HepG2 (cell line): Measurements from ENCODE around the gene UBTD1. TPM values are rescaled to one million over a fixed set of nuclear protein-coding genes. Genes with fewer than 3 reads are reported as not detected.
A peak's percentile ranks its signal among the peaks of the same experiment; 100 is the strongest.

Experiments
- ARNTL ChIP-seq: sonication (generic); formaldehyde crosslinking; IDR thresholded peaks from 2 replicates; pipeline ENCODE4 v1.4.0; 2020; ENCODE audit warnings: mild to moderate bottlenecking, missing genetic modification reagents
- BRCA1 ChIP-seq: sonication (generic); formaldehyde crosslinking; IDR thresholded peaks from 2 replicates; pipeline ENCODE4 v1.4.0; 2020; ENCODE audit warnings: missing genetic modification reagents
- DNMT3B ChIP-seq: conservative IDR thresholded peaks from 2 replicates; pipeline ENCODE4 v1.6.1; 2016; ENCODE audit warnings: missing biosample characterization, control low read depth
- HES4 ChIP-seq: sonication (generic); formaldehyde crosslinking; IDR thresholded peaks from 2 replicates; pipeline ENCODE4 v1.9.0; 2021; ENCODE audit warnings: mild to moderate bottlenecking, missing genetic modification reagents, borderline replicate concordance
- MBD4 ChIP-seq: IDR thresholded peaks from 2 replicates; pipeline ENCODE4 v1.6.1; 2012; ENCODE audit warnings: low read length, inconsistent platforms, borderline replicate concordance
- MIER2 ChIP-seq: IDR thresholded peaks from 2 replicates; pipeline ENCODE4 v1.6.1; 2016; ENCODE audit warnings: missing biosample characterization, missing genetic modification reagents
- RARG ChIP-seq: sonication (generic); formaldehyde crosslinking; IDR thresholded peaks from 2 replicates; pipeline ENCODE4 v1.4.0; 2020; ENCODE audit warnings: low read depth, mild to moderate bottlenecking, missing genetic modification reagents
- SIN3A ChIP-seq: IDR thresholded peaks from 2 replicates; pipeline ENCODE4 v1.6.1; 2011; ENCODE audit warnings: low read depth, mild to moderate bottlenecking, control low read depth, low read length, borderline replicate concordance
- THYN1 ChIP-seq: sonication (generic); formaldehyde crosslinking; IDR thresholded peaks from 2 replicates; pipeline ENCODE4 v1.8.1; 2023; ENCODE audit warnings: low read depth, mild to moderate bottlenecking, moderate library complexity, missing genetic modification reagents, borderline replicate concordance
- ZBTB21 ChIP-seq: sonication (generic); formaldehyde crosslinking; IDR thresholded peaks from 2 replicates; pipeline ENCODE4 v1.4.0; 2020; ENCODE audit warnings: missing genetic modification reagents
- ZBTB8A ChIP-seq: sonication (generic); formaldehyde crosslinking; IDR thresholded peaks from 2 replicates; pipeline ENCODE4 v1.4.0; 2020; ENCODE audit warnings: mild to moderate bottlenecking, low read depth, missing genetic modification reagents, borderline replicate concordance
- ZNF101 ChIP-seq: sonication (generic); formaldehyde crosslinking; IDR thresholded peaks from 2 replicates; pipeline ENCODE4 v1.4.0; 2020; ENCODE audit warnings: mild to moderate bottlenecking, low read depth, missing genetic modification reagents, borderline replicate concordance
- ZNF354B ChIP-seq: sonication (generic); formaldehyde crosslinking; IDR thresholded peaks from 2 replicates; pipeline ENCODE4 v1.8.0; 2022; ENCODE audit warnings: mild to moderate bottlenecking, missing genetic modification reagents
- ZNF432 ChIP-seq: sonication (generic); formaldehyde crosslinking; IDR thresholded peaks from 2 replicates; pipeline ENCODE4 v1.5.0; 2020; ENCODE audit warnings: missing genetic modification reagents, mild to moderate bottlenecking, borderline replicate concordance
- ZNF609 ChIP-seq: sonication (generic); formaldehyde crosslinking; IDR thresholded peaks from 2 replicates; pipeline ENCODE4 v1.4.0; 2020; ENCODE audit warnings: mild to moderate bottlenecking, missing genetic modification reagents, borderline replicate concordance
- ZSCAN5A ChIP-seq: sonication (generic); formaldehyde crosslinking; IDR thresholded peaks from 2 replicates; pipeline ENCODE4 v1.8.0; 2022; ENCODE audit warnings: mild to moderate bottlenecking, missing genetic modification reagents, borderline replicate concordance
- polyA plus RNA-seq, 8 experiments: library from polyadenylated mRNA; depleted of rRNA in 3 of 8; stranded (reverse) in 7 of 8; unstranded in 1 of 8; fragments of >200 nt; fragmentation: Illumina TruSeq in 4 of 8; extraction: Trizol in 4 of 8; gene quantifications; 2 replicates each; pipeline versions ENCODE4 v1.2.1 to v1.2.3, GENCODE V29; 2011 to 2016; ENCODE audit warnings: low read depth in 4 of 8, missing spikeins in 1 of 8, mixed read lengths in 1 of 8; ENCODE audit not compliant: insufficient read depth in 1 of 8
- total RNA-seq, 5 experiments: library from RNA; depleted of rRNA; stranded (reverse); fragments of >200 nt; fragmentation: Illumina TruSeq; extraction: Trizol; gene quantifications; 2 replicates each; pipeline ENCODE4 v1.2.3, GENCODE V29; 2016; ENCODE audit warnings: low read depth in 1 of 5
- TF ChIP-seq, protein P1 (sequence below), 2 experiments: sonication (generic) in 1 of 2; formaldehyde crosslinking in 1 of 2; IDR thresholded peaks; 2 replicates each; pipeline versions ENCODE4 v1.5.1 to v1.6.1; 2011 to 2020; ENCODE audit warnings: borderline replicate concordance in 1 of 2, low read depth in 1 of 2, low read length in 1 of 2, mild to moderate bottlenecking in 1 of 2, missing genetic modification reagents in 1 of 2, moderate library complexity in 1 of 2
- TF ChIP-seq, protein P2 (sequence below): sonication (generic); formaldehyde crosslinking; IDR thresholded peaks from 2 replicates; pipeline ENCODE4 v1.5.1; 2020; ENCODE audit warnings: mild to moderate bottlenecking, moderate library complexity, missing genetic modification reagents

The UBTD1 gene
- total and polyA plus RNA-seq, 2 of the 13 experiments (the other 11 are each of a cell fraction or from before 2014, with no cell fraction given): 7.9 to 10.0 TPM

DNA sequence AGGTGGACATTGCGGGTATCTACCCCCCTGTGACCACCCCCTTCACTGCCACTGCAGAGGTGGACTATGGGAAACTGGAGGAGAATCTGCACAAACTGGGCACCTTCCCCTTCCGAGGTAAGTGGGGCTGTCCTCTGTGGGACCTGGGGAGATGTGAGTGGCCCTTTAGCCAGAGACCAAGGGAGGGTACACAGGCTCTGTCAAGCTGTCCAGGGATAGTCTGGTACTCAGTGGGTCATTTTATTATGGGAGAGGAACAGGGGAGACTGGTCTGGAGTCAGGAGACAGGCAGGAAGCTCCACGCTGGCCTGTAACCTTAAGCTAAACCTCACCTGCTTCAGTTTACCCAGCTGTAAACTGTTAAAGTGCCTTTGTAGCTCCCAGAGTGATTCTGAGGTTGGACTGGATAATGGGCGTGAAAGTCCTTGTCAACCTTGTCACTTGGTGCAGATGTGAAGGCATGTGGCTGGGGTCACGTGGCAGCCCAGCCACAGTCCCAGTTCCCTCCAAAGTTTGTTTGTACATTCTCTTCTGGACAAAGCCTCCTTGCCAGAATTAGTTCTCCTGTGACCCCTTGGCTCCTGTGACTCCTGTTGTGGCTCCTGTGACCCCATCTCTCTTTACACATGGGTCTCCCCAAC is 86.2 kb downstream of the UBTD1 start (continued):
- TF ChIP-seq BRCA1 (CRISPR knock-in tag): no peak
- no peak for TF ChIP-seq ZBTB21 (CRISPR knock-in tag)
- TF ChIP-seq ZNF101 (CRISPR knock-in tag): no peak
- TF ChIP-seq RARG: no peak
- peak; percentile 59; the same call in 1 of the 2 replicates for TF ChIP-seq ARNTL (CRISPR knock-in tag)
- TF ChIP-seq ZSCAN5A (CRISPR knock-in tag): 0 out of 2 replicates have a peak, but pooled peaks have one; percentile 31
- TF ChIP-seq ZNF609 (CRISPR knock-in tag): no peak
- TF ChIP-seq, protein P1, sequence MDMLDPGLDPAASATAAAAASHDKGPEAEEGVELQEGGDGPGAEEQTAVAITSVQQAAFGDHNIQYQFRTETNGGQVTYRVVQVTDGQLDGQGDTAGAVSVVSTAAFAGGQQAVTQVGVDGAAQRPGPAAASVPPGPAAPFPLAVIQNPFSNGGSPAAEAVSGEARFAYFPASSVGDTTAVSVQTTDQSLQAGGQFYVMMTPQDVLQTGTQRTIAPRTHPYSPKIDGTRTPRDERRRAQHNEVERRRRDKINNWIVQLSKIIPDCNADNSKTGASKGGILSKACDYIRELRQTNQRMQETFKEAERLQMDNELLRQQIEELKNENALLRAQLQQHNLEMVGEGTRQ (IDR thresholded peaks at IDR 0.05; ENCODE audit: low read depth, low read length): peak; percentile 79
- TF ChIP-seq, protein P1 (CRISPR knock-in tag; IDR thresholded peaks at IDR 0.05; ENCODE audit: borderline replicate concordance): peak; percentile 85; the same call in 1 of the 2 replicates
- no peak for TF ChIP-seq ZNF432
- TF ChIP-seq, protein P2, sequence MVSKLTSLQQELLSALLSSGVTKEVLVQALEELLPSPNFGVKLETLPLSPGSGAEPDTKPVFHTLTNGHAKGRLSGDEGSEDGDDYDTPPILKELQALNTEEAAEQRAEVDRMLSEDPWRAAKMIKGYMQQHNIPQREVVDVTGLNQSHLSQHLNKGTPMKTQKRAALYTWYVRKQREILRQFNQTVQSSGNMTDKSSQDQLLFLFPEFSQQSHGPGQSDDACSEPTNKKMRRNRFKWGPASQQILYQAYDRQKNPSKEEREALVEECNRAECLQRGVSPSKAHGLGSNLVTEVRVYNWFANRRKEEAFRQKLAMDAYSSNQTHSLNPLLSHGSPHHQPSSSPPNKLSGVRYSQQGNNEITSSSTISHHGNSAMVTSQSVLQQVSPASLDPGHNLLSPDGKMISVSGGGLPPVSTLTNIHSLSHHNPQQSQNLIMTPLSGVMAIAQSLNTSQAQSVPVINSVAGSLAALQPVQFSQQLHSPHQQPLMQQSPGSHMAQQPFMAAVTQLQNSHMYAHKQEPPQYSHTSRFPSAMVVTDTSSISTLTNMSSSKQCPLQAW (CRISPR knock-in tag): no peak
- 0 out of 2 replicates have a peak, but pooled peaks have one; percentile 36 for TF ChIP-seq ZNF354B (CRISPR knock-in tag)
- TF ChIP-seq SIN3A: 0 out of 2 replicates have a peak, but pooled peaks have one; percentile 31
- no peak for TF ChIP-seq HES4 (CRISPR knock-in tag)
- no peak for TF ChIP-seq MIER2
- TF ChIP-seq ZBTB8A (CRISPR knock-in tag): no peak
- no peak for TF ChIP-seq MBD4
- TF ChIP-seq THYN1 (CRISPR knock-in tag): no peak
- no peak for TF ChIP-seq DNMT3B
